HEK293 (cell line): Measurements from ENCODE around the gene AKT1.

Source experiments
- CTCF ChIP-seq: fragments of 450-650 bp; formaldehyde crosslinking; IDR thresholded peaks from 2 replicates; pipeline ENCODE4 v1.5.1; 2016; ENCODE audit warnings: missing biosample characterization, missing genetic modification characterization
- PRDM10 ChIP-seq: fragments of 450-650 bp; formaldehyde crosslinking; IDR thresholded peaks from 2 replicates; pipeline ENCODE4 v1.5.1; 2016; ENCODE audit warnings: missing biosample characterization, missing genetic modification characterization
- PRDM4 ChIP-seq: fragments of 450-650 bp; formaldehyde crosslinking; IDR thresholded peaks from 2 replicates; pipeline ENCODE4 v1.5.1; 2017; ENCODE audit warnings: missing biosample characterization, missing genetic modification characterization
- TCF7L2 ChIP-seq: IDR thresholded peaks from 2 replicates; pipeline ENCODE4 v1.6.1; 2011; ENCODE audit warnings: low read depth, mild to moderate bottlenecking, inconsistent platforms, low read length, moderate library complexity, borderline replicate concordance
- ZNF132 ChIP-seq: fragments of 450-650 bp; formaldehyde crosslinking; IDR thresholded peaks from 2 replicates; pipeline ENCODE4 v1.5.1; 2017; ENCODE audit warnings: missing biosample characterization, missing genetic modification characterization, borderline replicate concordance
- ZNF18 ChIP-seq: fragments of 450-650 bp; formaldehyde crosslinking; IDR thresholded peaks from 2 replicates; pipeline ENCODE4 v1.5.1; 2016; ENCODE audit warnings: missing biosample characterization, missing genetic modification characterization
- ZNF747 ChIP-seq: fragments of 450-650 bp; formaldehyde crosslinking; IDR thresholded peaks from 2 replicates; pipeline ENCODE4 v1.5.1; 2016; ENCODE audit warnings: missing biosample characterization, missing genetic modification characterization
- ZNF76 ChIP-seq: fragments of 450-650 bp; formaldehyde crosslinking; IDR thresholded peaks from 2 replicates; pipeline ENCODE4; 2016; ENCODE audit warnings: low read depth, missing biosample characterization, missing genetic modification characterization, borderline replicate concordance
- ZNF785 ChIP-seq: fragments of 450-650 bp; formaldehyde crosslinking; IDR thresholded peaks from 2 replicates; pipeline ENCODE4 v1.5.1; 2016; ENCODE audit warnings: missing biosample characterization, missing genetic modification characterization

GRCh38 chr14:104791425-104791824 is 4.1 kb downstream of the AKT1 start:
- TF ChIP-seq CTCF (tag by site-specific recombination), result no peak
- TF ChIP-seq ZNF76 (tag by site-specific recombination), result no peak
- no peak for TF ChIP-seq ZNF132
- no peak for TF ChIP-seq TCF7L2
- no peak for TF ChIP-seq ZNF747
- TF ChIP-seq ZNF785 (tag by site-specific recombination), result no peak
- TF ChIP-seq PRDM10 (tag by site-specific recombination), result no peak
- no peak for TF ChIP-seq ZNF18
- TF ChIP-seq PRDM4 (tag by site-specific recombination), result no peak
